ENCODE results near the gene PCDH17. TPM values are rescaled to one million over a fixed set of nuclear protein-coding genes. Genes with fewer than 3 reads are reported as not detected.

The PCDH17 gene, protein sequence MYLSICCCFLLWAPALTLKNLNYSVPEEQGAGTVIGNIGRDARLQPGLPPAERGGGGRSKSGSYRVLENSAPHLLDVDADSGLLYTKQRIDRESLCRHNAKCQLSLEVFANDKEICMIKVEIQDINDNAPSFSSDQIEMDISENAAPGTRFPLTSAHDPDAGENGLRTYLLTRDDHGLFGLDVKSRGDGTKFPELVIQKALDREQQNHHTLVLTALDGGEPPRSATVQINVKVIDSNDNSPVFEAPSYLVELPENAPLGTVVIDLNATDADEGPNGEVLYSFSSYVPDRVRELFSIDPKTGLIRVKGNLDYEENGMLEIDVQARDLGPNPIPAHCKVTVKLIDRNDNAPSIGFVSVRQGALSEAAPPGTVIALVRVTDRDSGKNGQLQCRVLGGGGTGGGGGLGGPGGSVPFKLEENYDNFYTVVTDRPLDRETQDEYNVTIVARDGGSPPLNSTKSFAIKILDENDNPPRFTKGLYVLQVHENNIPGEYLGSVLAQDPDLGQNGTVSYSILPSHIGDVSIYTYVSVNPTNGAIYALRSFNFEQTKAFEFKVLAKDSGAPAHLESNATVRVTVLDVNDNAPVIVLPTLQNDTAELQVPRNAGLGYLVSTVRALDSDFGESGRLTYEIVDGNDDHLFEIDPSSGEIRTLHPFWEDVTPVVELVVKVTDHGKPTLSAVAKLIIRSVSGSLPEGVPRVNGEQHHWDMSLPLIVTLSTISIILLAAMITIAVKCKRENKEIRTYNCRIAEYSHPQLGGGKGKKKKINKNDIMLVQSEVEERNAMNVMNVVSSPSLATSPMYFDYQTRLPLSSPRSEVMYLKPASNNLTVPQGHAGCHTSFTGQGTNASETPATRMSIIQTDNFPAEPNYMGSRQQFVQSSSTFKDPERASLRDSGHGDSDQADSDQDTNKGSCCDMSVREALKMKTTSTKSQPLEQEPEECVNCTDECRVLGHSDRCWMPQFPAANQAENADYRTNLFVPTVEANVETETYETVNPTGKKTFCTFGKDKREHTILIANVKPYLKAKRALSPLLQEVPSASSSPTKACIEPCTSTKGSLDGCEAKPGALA (N-terminal part only)
- not detected in 2 replicates for total RNA-seq (2022)
- Bru-seq, nascent RNA = not detected
- not detected for BruChase-seq, experiment 1, labeled RNA remaining after a 6-hour chase
- not detected for BruChase-seq, experiment 2, labeled RNA remaining after a 2-hour chase
- long read RNA-seq = 0 reads

DNA sequence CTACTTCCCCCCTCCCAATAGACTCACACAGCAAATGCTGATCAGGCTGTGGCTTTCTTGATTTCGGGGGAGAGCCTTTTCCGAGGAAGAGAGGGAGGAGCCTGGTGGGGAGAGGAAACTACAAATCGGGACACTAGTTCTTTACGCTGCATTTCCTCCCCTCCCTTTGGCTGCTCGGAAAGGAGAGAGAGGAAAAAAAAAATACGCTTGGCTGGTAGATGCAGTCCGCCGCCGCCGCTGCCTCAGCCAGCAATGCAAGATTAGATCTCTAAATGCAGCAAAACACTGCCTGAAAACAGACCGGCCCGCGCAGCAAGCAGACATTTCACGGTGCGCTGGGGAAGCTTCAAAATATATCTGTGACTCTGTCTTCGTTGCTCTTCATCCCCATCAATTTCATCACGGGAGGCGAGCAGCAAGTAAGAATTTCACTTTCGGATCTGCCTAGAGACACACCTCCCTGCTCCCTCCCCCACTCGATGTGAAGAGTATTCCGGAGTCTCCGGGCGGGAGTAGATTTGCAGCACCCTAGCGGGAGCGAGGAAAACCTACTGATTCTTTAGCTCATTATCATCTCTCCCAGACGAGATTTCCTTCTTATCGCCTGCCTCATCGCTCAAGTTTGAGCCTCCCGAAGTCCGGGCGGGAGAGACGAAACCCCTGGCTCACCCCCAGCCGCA lies at the start of gene PCDH17:
PCDH17 (plus strand) TSS at position 149 of the 680 bp plus-strand sequence. CDS start 803 bp downstream, outside the sequence.
- Mint-ChIP-seq H3K4me1 (ENCODE audit: low read depth, unreplicated experiment) (no peaks in the 10 kb centered on the region), H3K27me3 (ENCODE audit: unreplicated experiment) (no peaks in the 10 kb centered on the region), H3K27ac (ENCODE audit: unreplicated experiment) (no peak within 1 kb of the TSS), H3K9me3 (ENCODE audit: low read depth, unreplicated experiment) (no peaks in the 10 kb centered on the region), H3K36me3 (ENCODE audit: insufficient read depth, unreplicated experiment) (no peaks in the 10 kb centered on the region), H3K4me3 (ENCODE audit: low read depth, unreplicated experiment) (no peak within 1 kb of the TSS)
- DNase-seq = no peak
- no TSS peak for BruUV-seq (replicated peaks)
- TF ChIP-seq, protein P1, sequence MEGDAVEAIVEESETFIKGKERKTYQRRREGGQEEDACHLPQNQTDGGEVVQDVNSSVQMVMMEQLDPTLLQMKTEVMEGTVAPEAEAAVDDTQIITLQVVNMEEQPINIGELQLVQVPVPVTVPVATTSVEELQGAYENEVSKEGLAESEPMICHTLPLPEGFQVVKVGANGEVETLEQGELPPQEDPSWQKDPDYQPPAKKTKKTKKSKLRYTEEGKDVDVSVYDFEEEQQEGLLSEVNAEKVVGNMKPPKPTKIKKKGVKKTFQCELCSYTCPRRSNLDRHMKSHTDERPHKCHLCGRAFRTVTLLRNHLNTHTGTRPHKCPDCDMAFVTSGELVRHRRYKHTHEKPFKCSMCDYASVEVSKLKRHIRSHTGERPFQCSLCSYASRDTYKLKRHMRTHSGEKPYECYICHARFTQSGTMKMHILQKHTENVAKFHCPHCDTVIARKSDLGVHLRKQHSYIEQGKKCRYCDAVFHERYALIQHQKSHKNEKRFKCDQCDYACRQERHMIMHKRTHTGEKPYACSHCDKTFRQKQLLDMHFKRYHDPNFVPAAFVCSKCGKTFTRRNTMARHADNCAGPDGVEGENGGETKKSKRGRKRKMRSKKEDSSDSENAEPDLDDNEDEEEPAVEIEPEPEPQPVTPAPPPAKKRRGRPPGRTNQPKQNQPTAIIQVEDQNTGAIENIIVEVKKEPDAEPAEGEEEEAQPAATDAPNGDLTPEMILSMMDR (IDR thresholded peaks at IDR 0.05; ENCODE audit: unreplicated experiment) = no peak
- intact Hi-C loops (cut with micrococcal nuclease; ENCODE audit: unreplicated experiment) = no loop called here
- CTCF ChIA-PET = no interaction called here

DNA sequence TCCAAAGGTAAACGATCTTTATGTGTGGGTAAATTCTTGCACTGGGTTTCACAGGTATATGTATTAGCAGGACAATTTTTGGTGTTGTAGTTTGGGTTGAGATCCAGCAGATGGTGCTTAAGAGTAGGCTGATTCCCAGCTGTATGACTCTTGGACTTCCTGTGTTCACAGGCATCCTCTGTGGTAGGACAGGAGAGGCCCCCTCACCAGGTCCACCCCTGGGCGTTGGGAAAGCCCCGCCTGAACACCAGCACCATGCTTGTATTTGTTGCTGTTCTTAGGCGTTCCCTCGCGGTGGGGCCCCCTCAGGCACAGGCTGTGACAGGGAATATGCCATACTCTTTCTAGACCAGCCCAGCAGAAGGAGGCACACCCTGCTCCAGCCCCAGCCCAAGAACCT lies 49.5 kb upstream of the PCDH17 start:
- Mint-ChIP-seq H3K4me1 (ENCODE audit: low read depth, unreplicated experiment) (no peaks in the 10 kb centered on the region), H3K36me3 (ENCODE audit: insufficient read depth, unreplicated experiment) (no peaks in the 10 kb centered on the region), H3K4me3 (ENCODE audit: low read depth, unreplicated experiment) (no peak overlapping the region), H3K27ac (ENCODE audit: unreplicated experiment) (no peak overlapping the region), H3K9me3 (ENCODE audit: low read depth, unreplicated experiment) (no peaks in the 10 kb centered on the region), H3K27me3 (ENCODE audit: unreplicated experiment) (no peaks in the 10 kb centered on the region)
- CTCF ChIA-PET = no interaction called here
- BruUV-seq (replicated peaks) = no TSS peak
- intact Hi-C loops (cut with micrococcal nuclease; ENCODE audit: unreplicated experiment) = no loop called here
- TF ChIP-seq, protein P1 (IDR thresholded peaks at IDR 0.05; ENCODE audit: unreplicated experiment) = no peak
- DNase-seq = no peak

DNA sequence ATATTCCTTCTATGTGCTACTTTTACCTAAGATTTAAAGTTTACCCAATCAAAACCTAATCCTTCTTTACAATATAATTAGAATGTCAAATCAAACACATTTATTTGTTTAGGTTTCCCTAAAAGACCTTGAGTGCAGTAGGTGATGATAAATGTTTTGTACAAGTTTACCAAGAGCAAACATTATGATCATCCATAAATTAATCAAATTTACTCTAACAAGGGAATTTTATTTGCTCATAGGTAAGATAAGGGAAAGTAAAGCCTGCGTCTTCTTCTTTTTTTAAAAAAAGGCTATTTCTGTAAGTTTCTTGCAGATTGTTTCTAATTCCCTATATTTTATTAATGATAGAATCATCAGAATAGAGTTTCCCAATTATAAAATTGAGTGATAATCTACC lies 48.0 kb upstream of the PCDH17 start:
- intact Hi-C loops (cut with micrococcal nuclease; ENCODE audit: unreplicated experiment) = no loop called here
- no peaks in the 10 kb centered on the region for H3K36me3 Mint-ChIP-seq (ENCODE audit: insufficient read depth, unreplicated experiment)
- TF ChIP-seq, protein P1 (IDR thresholded peaks at IDR 0.05; ENCODE audit: unreplicated experiment) = no peak
- no peak for DNase-seq
- H3K9me3 Mint-ChIP-seq (ENCODE audit: low read depth, unreplicated experiment) = no peaks in the 10 kb centered on the region
- BruUV-seq (replicated peaks) = no TSS peak
- no peaks in the 10 kb centered on the region for H3K4me1 Mint-ChIP-seq (ENCODE audit: low read depth, unreplicated experiment)
- CTCF ChIA-PET = no interaction called here
- no peak overlapping the region for H3K4me3 Mint-ChIP-seq (ENCODE audit: low read depth, unreplicated experiment)
- no peaks in the 10 kb centered on the region for H3K27me3 Mint-ChIP-seq (ENCODE audit: unreplicated experiment)
- H3K27ac Mint-ChIP-seq (ENCODE audit: unreplicated experiment) = no peak overlapping the region

DNA sequence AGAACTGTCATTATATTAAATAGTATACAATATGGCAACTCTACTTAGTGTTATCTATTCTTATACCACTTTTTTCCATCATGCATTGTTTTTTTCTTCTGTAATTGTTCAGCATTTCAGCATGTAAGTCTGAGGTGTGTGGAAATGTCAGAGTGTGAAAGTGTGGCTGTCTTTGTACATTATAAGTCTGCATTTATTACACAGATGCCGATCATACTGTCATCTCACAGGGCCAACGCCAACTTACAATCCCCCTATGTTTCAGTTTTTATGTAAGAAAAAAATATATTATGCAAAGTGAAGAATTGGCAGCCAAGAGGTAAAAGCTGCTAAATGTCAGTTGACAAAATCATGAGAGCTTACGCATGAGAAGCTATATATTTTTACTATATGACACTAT lies 42.9 kb upstream of the PCDH17 start:
- Mint-ChIP-seq H3K36me3 (ENCODE audit: insufficient read depth, unreplicated experiment) (no peaks in the 10 kb centered on the region), H3K27ac (ENCODE audit: unreplicated experiment) (no peak overlapping the region), H3K27me3 (ENCODE audit: unreplicated experiment) (no peaks in the 10 kb centered on the region), H3K4me3 (ENCODE audit: low read depth, unreplicated experiment) (no peak overlapping the region), H3K9me3 (ENCODE audit: low read depth, unreplicated experiment) (no peaks in the 10 kb centered on the region), H3K4me1 (ENCODE audit: low read depth, unreplicated experiment) (no peaks in the 10 kb centered on the region)
- TF ChIP-seq, protein P1 (IDR thresholded peaks at IDR 0.05; ENCODE audit: unreplicated experiment) = no peak
- CTCF ChIA-PET = no interaction called here
- no TSS peak for BruUV-seq (replicated peaks)
- no peak for DNase-seq
- intact Hi-C loops (cut with micrococcal nuclease; ENCODE audit: unreplicated experiment) = no loop called here

Data from Calu3 (cell line).